Loucy (cell line): Measurements from ENCODE around the gene TTLL1.

Source experiments
- H2AFZ ChIP-seq: fragments of 200-600 bp; sonication (generic); 2 replicates; pipeline ENCODE4 v1.6.0; 2016; ENCODE audit warnings: antibody characterized with exemption, mild to moderate bottlenecking, low read length, moderate library complexity
- H3F3A ChIP-seq: fragments of 200-600 bp; 2 replicates; pipeline ENCODE4 v1.6.0; 2016; ENCODE audit warnings: antibody characterized with exemption, low read depth, mild to moderate bottlenecking
- H3K27me3 ChIP-seq: fragments of 200-600 bp; sonication (generic); 2 replicates; pipeline ENCODE4 v1.6.1; 2014; ENCODE audit warnings: low read length, mild to moderate bottlenecking; ENCODE audit not compliant: insufficient read depth, poor library complexity, severe bottlenecking
- H3K36me3 ChIP-seq: fragments of 200-600 bp; sonication (generic); 2 replicates; pipeline ENCODE4 v1.6.1; 2016; ENCODE audit warnings: low read length; ENCODE audit not compliant: insufficient read depth
- H3K4me1 ChIP-seq: fragments of 200-600 bp; sonication (generic); 2 replicates; pipeline ENCODE4 v1.5.1; 2014; ENCODE audit warnings: low read length, mild to moderate bottlenecking; ENCODE audit not compliant: insufficient read depth, poor library complexity, severe bottlenecking
- H3K4me2 ChIP-seq: fragments of 200-600 bp; sonication (generic); 2 replicates; pipeline ENCODE4 v1.6.0; 2014; ENCODE audit warnings: antibody characterized with exemption, low read length, low read depth, mild to moderate bottlenecking; ENCODE audit not compliant: poor library complexity, severe bottlenecking
- H3K4me3 ChIP-seq: fragments of 200-600 bp; sonication (generic); 2 replicates; pipeline ENCODE4 v1.5.1; 2014; ENCODE audit warnings: low read length, mild to moderate bottlenecking, mixed read lengths; ENCODE audit not compliant: poor library complexity, severe bottlenecking
- H3K79me2 ChIP-seq: fragments of 200-600 bp; sonication (generic); 2 replicates; pipeline ENCODE4 v1.6.1; 2014; ENCODE audit warnings: low read length; ENCODE audit not compliant: insufficient read depth
- H3K9ac ChIP-seq: fragments of 200-600 bp; sonication (generic); 2 replicates; pipeline ENCODE4 v1.6.0; 2014; ENCODE audit warnings: mild to moderate bottlenecking, low read depth, low read length, moderate library complexity; ENCODE audit not compliant: poor library complexity, severe bottlenecking
- H3K9me2 ChIP-seq: fragments of 200-600 bp; sonication (generic); replicated peaks from 2 replicates; pipeline ENCODE4 v1.6.1; 2016; ENCODE audit warnings: low read depth, low read length, mixed read lengths
- H3K9me3 ChIP-seq: fragments of 200-600 bp; sonication (generic); 2 replicates; pipeline ENCODE4 v1.6.1; 2014; ENCODE audit warnings: mild to moderate bottlenecking, antibody characterized with exemption, low read length, low read depth; ENCODE audit not compliant: insufficient read depth
- H4K20me1 ChIP-seq: fragments of 200-600 bp; sonication (generic); 2 replicates; pipeline ENCODE4 v1.6.0; 2014; ENCODE audit warnings: antibody characterized with exemption, low read length, mild to moderate bottlenecking; ENCODE audit not compliant: insufficient read depth, poor library complexity, severe bottlenecking
- EZH2phosphoT487 ChIP-seq: fragments of 200-600 bp; IDR thresholded peaks from 2 replicates; pipeline ENCODE4 v1.6.1; 2018; ENCODE audit warnings: antibody characterized with exemption, mild to moderate bottlenecking, moderate library complexity, borderline replicate concordance
- TF ChIP-seq, protein P1 (sequence below): fragments of 200-600 bp; sonication (generic); conservative IDR thresholded peaks from 2 replicates; pipeline ENCODE4 v1.5.1; 2014; ENCODE audit warnings: mild to moderate bottlenecking, antibody characterized with exemption, low read length

The TTLL1 gene

DNA sequence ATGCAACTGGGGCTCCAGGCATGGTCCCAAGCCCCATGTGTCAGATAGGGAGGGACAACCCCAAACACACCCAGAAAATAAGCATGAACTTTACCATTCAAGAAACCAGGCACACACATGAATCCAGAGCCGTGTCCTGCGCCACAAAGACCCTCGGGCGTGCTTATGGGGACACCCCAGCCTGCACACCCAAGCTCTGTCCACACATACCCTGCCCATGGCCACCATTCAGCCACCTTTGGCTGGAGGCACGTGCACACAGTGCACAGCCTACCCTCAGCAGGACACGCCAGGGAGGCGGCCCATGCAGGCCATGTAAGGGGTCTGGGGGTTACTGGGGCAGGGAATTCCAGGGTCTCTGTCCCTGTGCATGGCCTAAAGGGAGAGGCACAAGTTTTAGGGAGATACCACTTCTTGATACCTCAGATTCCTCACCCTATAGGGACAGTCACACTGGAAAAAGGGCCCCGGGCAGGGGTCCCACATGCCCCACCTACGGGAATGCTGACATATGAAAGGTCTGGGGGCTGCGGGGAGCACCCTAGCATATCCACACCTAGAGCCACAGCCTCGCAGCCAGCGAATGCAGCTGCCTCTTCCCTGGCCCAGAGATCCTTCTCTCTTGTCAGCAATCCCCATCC, 94.8 kb downstream of the TTLL1 start:
- peaks cover 59% of the 10 kb centered on the region for H4K20me1 ChIP-seq
- H3K4me3 ChIP-seq, result no peak overlapping the region
- H3K9ac ChIP-seq, result no peak overlapping the region

DNA sequence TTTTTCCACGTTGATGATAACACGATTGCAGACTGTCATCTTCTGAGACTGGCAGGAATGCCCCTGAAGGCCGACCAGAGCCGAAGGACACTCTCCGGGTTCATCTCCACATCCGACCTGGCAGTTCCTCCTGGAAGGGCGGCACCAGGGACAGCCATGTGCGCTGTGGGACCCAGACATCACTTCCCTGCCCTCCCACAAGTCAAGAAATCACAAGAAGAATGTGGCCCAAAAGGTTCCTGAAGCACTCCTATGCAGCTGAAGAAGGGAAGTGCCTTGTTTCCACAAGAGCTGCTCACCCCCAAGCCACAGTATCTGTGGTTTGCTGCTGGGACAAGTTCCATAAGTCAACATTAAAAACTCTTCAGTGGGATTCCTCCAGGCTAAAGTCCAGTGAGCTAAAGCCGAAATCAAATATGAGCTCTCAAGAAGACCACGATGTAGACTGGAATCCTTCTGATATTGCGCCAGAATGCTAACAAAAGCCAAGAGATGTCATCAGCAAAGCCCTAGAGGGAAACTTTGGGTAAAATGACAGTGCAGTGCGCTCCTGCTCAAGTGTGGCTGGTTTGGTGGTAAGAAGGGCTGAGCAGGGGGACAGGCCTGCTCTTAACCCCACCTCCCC, 95.4 kb downstream of the TTLL1 start:
- no peaks in the 10 kb centered on the region for H3F3A ChIP-seq
- H3K4me1 ChIP-seq, result peaks cover 7% of the 10 kb centered on the region
- no peak overlapping the region for H3K9ac ChIP-seq
- no peaks in the 10 kb centered on the region for H3K9me2 ChIP-seq
- no peak overlapping the region for H2AFZ ChIP-seq
- peaks cover 95% of the 10 kb centered on the region for H3K79me2 ChIP-seq
- TF ChIP-seq, protein P1, sequence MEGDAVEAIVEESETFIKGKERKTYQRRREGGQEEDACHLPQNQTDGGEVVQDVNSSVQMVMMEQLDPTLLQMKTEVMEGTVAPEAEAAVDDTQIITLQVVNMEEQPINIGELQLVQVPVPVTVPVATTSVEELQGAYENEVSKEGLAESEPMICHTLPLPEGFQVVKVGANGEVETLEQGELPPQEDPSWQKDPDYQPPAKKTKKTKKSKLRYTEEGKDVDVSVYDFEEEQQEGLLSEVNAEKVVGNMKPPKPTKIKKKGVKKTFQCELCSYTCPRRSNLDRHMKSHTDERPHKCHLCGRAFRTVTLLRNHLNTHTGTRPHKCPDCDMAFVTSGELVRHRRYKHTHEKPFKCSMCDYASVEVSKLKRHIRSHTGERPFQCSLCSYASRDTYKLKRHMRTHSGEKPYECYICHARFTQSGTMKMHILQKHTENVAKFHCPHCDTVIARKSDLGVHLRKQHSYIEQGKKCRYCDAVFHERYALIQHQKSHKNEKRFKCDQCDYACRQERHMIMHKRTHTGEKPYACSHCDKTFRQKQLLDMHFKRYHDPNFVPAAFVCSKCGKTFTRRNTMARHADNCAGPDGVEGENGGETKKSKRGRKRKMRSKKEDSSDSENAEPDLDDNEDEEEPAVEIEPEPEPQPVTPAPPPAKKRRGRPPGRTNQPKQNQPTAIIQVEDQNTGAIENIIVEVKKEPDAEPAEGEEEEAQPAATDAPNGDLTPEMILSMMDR, result no peak
- no peak for TF ChIP-seq EZH2phosphoT487
- H3K27me3 ChIP-seq, result no peaks in the 10 kb centered on the region
- H4K20me1 ChIP-seq, result peaks cover 55% of the 10 kb centered on the region
- H3K4me3 ChIP-seq, result no peak overlapping the region
- no peak overlapping the region for H3K4me2 ChIP-seq
- H3K36me3 ChIP-seq, result peaks cover 19% of the 10 kb centered on the region; the same call in 1 of the 2 replicates
- no peaks in the 10 kb centered on the region for H3K9me3 ChIP-seq

More for the DNA sequence above, 94.8 kb downstream of the TTLL1 start:
- TF ChIP-seq EZH2phosphoT487, result no peak
- TF ChIP-seq, protein P1, result no peak
- H2AFZ ChIP-seq, result no peak overlapping the region
- H3F3A ChIP-seq, result no peaks in the 10 kb centered on the region
- no peaks in the 10 kb centered on the region for H3K9me2 ChIP-seq
- no peak overlapping the region for H3K4me2 ChIP-seq
- H3K36me3 ChIP-seq, result peaks cover 19% of the 10 kb centered on the region; the same call in 1 of the 2 replicates
- H3K27me3 ChIP-seq, result no peaks in the 10 kb centered on the region
- H3K9me3 ChIP-seq, result no peaks in the 10 kb centered on the region
- H3K79me2 ChIP-seq, result peaks cover 95% of the 10 kb centered on the region
- H3K4me1 ChIP-seq, result peaks cover 7% of the 10 kb centered on the region

DNA sequence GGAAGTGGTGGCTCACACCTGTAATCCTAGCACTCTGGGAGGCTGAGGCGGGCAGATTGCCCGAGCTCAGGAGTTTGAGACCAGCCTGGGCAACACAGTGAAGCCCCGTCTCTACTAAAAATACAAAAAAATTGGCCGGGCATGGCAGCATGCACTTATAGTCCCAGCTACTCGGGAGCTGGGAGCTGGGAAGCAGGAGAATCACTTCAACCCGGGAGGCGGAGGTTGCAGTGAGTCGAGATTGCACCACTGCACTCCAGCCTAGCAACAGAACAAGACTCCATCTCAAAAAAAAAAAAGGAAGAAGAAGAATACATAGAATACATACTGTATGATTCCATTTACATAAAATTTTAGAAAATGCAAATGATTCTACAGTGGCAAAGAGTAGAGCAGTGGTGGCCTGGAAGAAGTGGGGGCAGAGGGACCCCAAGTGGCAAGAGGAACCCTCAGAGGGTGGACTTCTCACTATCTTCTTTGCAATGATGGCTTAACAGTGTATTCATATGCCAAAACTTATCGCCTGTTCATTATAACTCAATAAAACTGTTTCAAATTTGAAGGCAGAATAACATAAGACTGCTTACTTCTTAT, 96.2 kb downstream of the TTLL1 start:
- H3K4me3 ChIP-seq, result no peak overlapping the region
- H3K79me2 ChIP-seq, result peaks cover 95% of the 10 kb centered on the region
- no peaks in the 10 kb centered on the region for H3F3A ChIP-seq
- no peak overlapping the region for H3K4me2 ChIP-seq
- peaks cover 4% of the 10 kb centered on the region for H3K4me1 ChIP-seq
- peaks cover 19% of the 10 kb centered on the region; the same call in 1 of the 2 replicates for H3K36me3 ChIP-seq
- H3K27me3 ChIP-seq, result no peaks in the 10 kb centered on the region
- TF ChIP-seq, protein P1, result no peak
- no peak for TF ChIP-seq EZH2phosphoT487
- peaks cover 49% of the 10 kb centered on the region for H4K20me1 ChIP-seq
- no peak overlapping the region for H3K9ac ChIP-seq
- no peaks in the 10 kb centered on the region for H3K9me3 ChIP-seq
- no peak overlapping the region for H2AFZ ChIP-seq
- H3K9me2 ChIP-seq, result no peaks in the 10 kb centered on the region
